MG63 (cell line): ENCODE data around the gene CDC42BPB. TPM values are rescaled to one million over a fixed set of nuclear protein-coding genes. Genes with fewer than 3 reads are reported as not detected.
"Not testable (repeated sequence)": the region's sequence is repeated elsewhere in the genome, so short reads cannot be mapped to it uniquely, and the experiment has no call there.

ENCODE experiments used
- DNase-seq: peaks from one replicate; pipeline ENCODE4 v3.0.0-alpha.2; 2020
- H3K27me3 ChIP-seq: fragments of 250-450 bp; sonication (Bioruptor Pico); 2 replicates; pipeline ENCODE4 v1.5.1; 2020; ENCODE audit warnings: mild to moderate bottlenecking, moderate library complexity
- H3K36me3 ChIP-seq: fragments of 250-450 bp; sonication (Bioruptor Pico); 2 replicates; pipeline ENCODE4 v1.5.1; 2020; ENCODE audit warnings: mild to moderate bottlenecking, moderate library complexity
- H3K4me3 ChIP-seq: fragments of 250-450 bp; sonication (Bioruptor Pico); 2 replicates; pipeline ENCODE4 v1.5.1; 2020; ENCODE audit warnings: mild to moderate bottlenecking, moderate library complexity
- H3K9me3 ChIP-seq: fragments of 250-450 bp; sonication (Bioruptor Pico); 2 replicates; pipeline ENCODE4 v1.5.1; 2020; ENCODE audit warnings: mild to moderate bottlenecking, moderate library complexity
- total RNA-seq: library from RNA; depleted of rRNA; stranded (reverse); fragments of >200 nt; shearing (Covaris generic); gene quantifications from 2 replicates; pipeline ENCODE4 v1.2.3, GENCODE V29; 2014; ENCODE audit warnings: low replicate concordance

Gene CDC42BPB
- total RNA-seq, 1 experiment from 2014 or later, result 11.7 TPM

GRCh38 chr14:103031956-103032355, 25.4 kb downstream of the CDC42BPB start:
- Histone ChIP-seq H3K36me3 (no peaks in the 10 kb centered on the region), H3K27me3 (no peaks in the 10 kb centered on the region), H3K4me3 (no peak overlapping the region), H3K9me3 (no peaks in the 10 kb centered on the region)
- DNase-seq, result no peak

- Histone ChIP-seq H3K36me3 (no peaks in the 10 kb centered on the region), H3K4me3 (no peak overlapping the region), H3K27me3 (no peaks in the 10 kb centered on the region), H3K9me3 (no peaks in the 10 kb centered on the region)
- no peak for DNase-seq
These were observed 25.8 kb downstream of the CDC42BPB start for GRCh38 chr14:103031566-103031911.

- Histone ChIP-seq H3K27me3 (no peaks in the 10 kb centered on the region), H3K4me3 (no peak overlapping the region), H3K9me3 (no peaks in the 10 kb centered on the region), H3K36me3 (no peaks in the 10 kb centered on the region)
- DNase-seq, result no peak
These were observed 26.4 kb downstream of the CDC42BPB start for GRCh38 chr14:103030741-103031565.

- Histone ChIP-seq H3K4me3 (no peak overlapping the region), H3K27me3 (no peaks in the 10 kb centered on the region), H3K36me3 (no peaks in the 10 kb centered on the region), H3K9me3 (no peaks in the 10 kb centered on the region)
- no peak for DNase-seq
These were observed 27.4 kb downstream of the CDC42BPB start for GRCh38 chr14:103029936-103030335.

GRCh38 chr14:103028772-103029171, 28.6 kb downstream of the CDC42BPB start:
- Histone ChIP-seq H3K4me3 (no peak overlapping the region), H3K9me3 (no peaks in the 10 kb centered on the region), H3K36me3 (no peaks in the 10 kb centered on the region), H3K27me3 (no peaks in the 10 kb centered on the region)
- DNase-seq, result no peak

- peak; percentile 63 for DNase-seq
- no peak overlapping the region for H3K4me3 ChIP-seq
- H3K36me3 ChIP-seq, result no peaks in the 10 kb centered on the region
- no peaks in the 10 kb centered on the region for H3K27me3 ChIP-seq
- H3K9me3 ChIP-seq, result no peaks in the 10 kb centered on the region
These were observed 29.1 kb downstream of the CDC42BPB start for GRCh38 chr14:103028161-103028767.

GRCh38 chr14:103027451-103027850, 29.9 kb downstream of the CDC42BPB start:
- no peak for DNase-seq
- Histone ChIP-seq H3K36me3 (no peaks in the 10 kb centered on the region), H3K27me3 (no peaks in the 10 kb centered on the region), H3K9me3 (no peaks in the 10 kb centered on the region), H3K4me3 (no peak overlapping the region)

GRCh38 chr14:103026988-103027387, 30.4 kb downstream of the CDC42BPB start:
- H3K9me3 ChIP-seq, result no peaks in the 10 kb centered on the region
- H3K36me3 ChIP-seq, result no peaks in the 10 kb centered on the region
- no peaks in the 10 kb centered on the region for H3K27me3 ChIP-seq
- H3K4me3 ChIP-seq, result no peak overlapping the region
- DNase-seq, result no peak

- not testable (repeated sequence) for H3K9me3 ChIP-seq, DNase-seq, H3K4me3 ChIP-seq, H3K36me3 ChIP-seq, H3K27me3 ChIP-seq
These were observed 31.2 kb downstream of the CDC42BPB start for GRCh38 chr14:103026196-103026595.

- H3K4me3 ChIP-seq, result no peak overlapping the region
- H3K36me3 ChIP-seq, result no peaks in the 10 kb centered on the region; the same call in 1 of the 2 replicates
- no peaks in the 10 kb centered on the region for H3K27me3 ChIP-seq
- H3K9me3 ChIP-seq, result no peaks in the 10 kb centered on the region
- DNase-seq, result peak; percentile 29
These were observed 33.4 kb downstream of the CDC42BPB start for GRCh38 chr14:103023881-103024473.

GRCh38 chr14:103022685-103023044, 34.7 kb downstream of the CDC42BPB start:
- Histone ChIP-seq H3K27me3 (no peaks in the 10 kb centered on the region), H3K9me3 (no peaks in the 10 kb centered on the region), H3K36me3 (no peaks in the 10 kb centered on the region; the same call in 1 of the 2 replicates), H3K4me3 (no peak overlapping the region)
- no peak for DNase-seq

- no peak overlapping the region for H3K4me3 ChIP-seq
- peak; percentile 71 for DNase-seq
- no peaks in the 10 kb centered on the region for H3K9me3 ChIP-seq
- no peaks in the 10 kb centered on the region; the same call in 1 of the 2 replicates for H3K36me3 ChIP-seq
- H3K27me3 ChIP-seq, result no peaks in the 10 kb centered on the region
These were observed 35.2 kb downstream of the CDC42BPB start for GRCh38 chr14:103022002-103022684.

- no peaks in the 10 kb centered on the region for H3K9me3 ChIP-seq
- no peaks in the 10 kb centered on the region; the same call in 1 of the 2 replicates for H3K36me3 ChIP-seq
- no peaks in the 10 kb centered on the region for H3K27me3 ChIP-seq
- no peak for DNase-seq
- H3K4me3 ChIP-seq, result no peak overlapping the region
These were observed 35.7 kb downstream of the CDC42BPB start for GRCh38 chr14:103021684-103022001.

- Histone ChIP-seq H3K9me3 (no peaks in the 10 kb centered on the region), H3K36me3 (no peaks in the 10 kb centered on the region; the same call in 1 of the 2 replicates), H3K27me3 (no peaks in the 10 kb centered on the region), H3K4me3 (no peak overlapping the region)
- DNase-seq, result no peak
These were observed 36.8 kb downstream of the CDC42BPB start for GRCh38 chr14:103020271-103021170.

GRCh38 chr14:103019826-103020225, 37.5 kb downstream of the CDC42BPB start:
- Histone ChIP-seq H3K36me3 (no peaks in the 10 kb centered on the region; the same call in 1 of the 2 replicates), H3K9me3 (no peaks in the 10 kb centered on the region), H3K4me3 (no peak overlapping the region), H3K27me3 (no peaks in the 10 kb centered on the region)
- DNase-seq, result no peak

- Histone ChIP-seq H3K36me3 (no peaks in the 10 kb centered on the region; the same call in 1 of the 2 replicates), H3K27me3 (no peaks in the 10 kb centered on the region), H3K9me3 (no peaks in the 10 kb centered on the region), H3K4me3 (no peak overlapping the region)
- DNase-seq, result no peak
These were observed 38.1 kb downstream of the CDC42BPB start for GRCh38 chr14:103019236-103019635.
